MCF 10A (cell line): ENCODE measurements around the gene DNAJA4. TPM values are rescaled to one million over a fixed set of nuclear protein-coding genes. Genes with fewer than 3 reads are reported as not detected.

Experiments
- BruUV-seq: library from RNA; stranded (reverse); fragments of 400-500 nt; replicated peaks from 2 replicates; lab custom pipeline; 2021; lab: Mats Ljungman, UMichigan
- CTCF ChIA-PET: fragments of 300-600 bp; sonication (Branson Sonifier 250); formaldehyde crosslinking; extraction: SDS; loops from one replicate; lab custom pipeline; 2021; ENCODE audit warnings: antibody characterized with exemption, inconsistent platforms; lab: Yijun Ruan, JAX
- POLR2A ChIA-PET: fragments of 300-600, 350-650 bp; sonication (Branson Sonifier 250); formaldehyde crosslinking; extraction: SDS; loops from one replicate; lab custom pipeline; 2020; ENCODE audit warnings: antibody characterized with exemption, inconsistent platforms; lab: Yijun Ruan, JAX
- DNase-seq: peaks from one replicate; pipeline ENCODE4 v3.0.0-alpha.2; 2018; ENCODE audit not compliant: unreplicated experiment
- H3K27ac Mint-ChIP-seq: one replicate; pipeline ENCODE4 v1.8.0; 2022; ENCODE audit warnings: mild to moderate bottlenecking, low read depth, mixed read lengths; ENCODE audit not compliant: unreplicated experiment
- H3K27me3 Mint-ChIP-seq: one replicate; pipeline ENCODE4 v1.8.0; 2022; ENCODE audit warnings: mixed read lengths; ENCODE audit not compliant: insufficient read depth, unreplicated experiment
- H3K36me3 Mint-ChIP-seq: one replicate; pipeline ENCODE4 v1.8.0; 2022; ENCODE audit warnings: mild to moderate bottlenecking, moderate library complexity, mixed read lengths; ENCODE audit not compliant: insufficient read depth, unreplicated experiment
- H3K4me1 Mint-ChIP-seq: one replicate; pipeline ENCODE4 v1.8.0; 2022; ENCODE audit warnings: mixed read lengths; ENCODE audit not compliant: insufficient read depth, unreplicated experiment
- H3K4me3 Mint-ChIP-seq: one replicate; pipeline ENCODE4 v1.8.0; 2022; ENCODE audit warnings: mild to moderate bottlenecking, moderate library complexity, mixed read lengths; ENCODE audit not compliant: unreplicated experiment
- H3K9me3 Mint-ChIP-seq: one replicate; pipeline ENCODE4 v1.8.0; 2022; ENCODE audit warnings: mixed read lengths; ENCODE audit not compliant: unreplicated experiment
- CTCF ChIP-seq: fragments of 200-600 bp; IDR thresholded peaks from one replicate; pipeline ENCODE4 v1.8.0; 2022; ENCODE audit warnings: antibody characterized with exemption, mild to moderate bottlenecking; ENCODE audit not compliant: unreplicated experiment
- intact Hi-C: fragments of 100-400 bp; cut with micrococcal nuclease; formaldehyde crosslinking; loops from 2 replicates; pipeline ENCODE4 v1.14.1; 2022
- total RNA-seq: library from RNA; stranded (reverse); gene quantifications from 2 replicates; pipeline ENCODE4 v1.2.3, GENCODE V29; 2022

The DNAJA4 gene
- total RNA-seq, 1 experiment from 2014 or later, result not detected

GRCh38 chr15:78274994-78275393 lies 10.6 kb downstream of the DNAJA4 start:
- Mint-ChIP-seq H3K4me1 (no peaks in the 10 kb centered on the region), H3K27me3 (peaks cover 18% of the 10 kb centered on the region), H3K9me3 (no peaks in the 10 kb centered on the region), H3K36me3 (peaks cover 4% of the 10 kb centered on the region), H3K4me3 (no peak overlapping the region), H3K27ac (no peak overlapping the region)
- DNase-seq, result no peak
- intact Hi-C loops, result no loop called here
- no TSS peak for BruUV-seq
- ChIA-PET POLR2A (no interaction called here), CTCF (interaction anchor here (1.2 kb wide), 2 partner anchors 9 to 34 kb away, joined by 3 to 4 read pairs; no protein-coding TSS in a partner anchor)
- no peak for TF ChIP-seq CTCF

GRCh38 chr15:78276064-78276943 lies 11.9 kb downstream of the DNAJA4 start:
- H3K36me3 Mint-ChIP-seq, result peaks cover 9% of the 10 kb centered on the region
- no peak overlapping the region for H3K4me3 Mint-ChIP-seq
- no peaks in the 10 kb centered on the region for H3K4me1 Mint-ChIP-seq
- POLR2A ChIA-PET, result interaction anchor here (0.7 kb wide), 1 partner anchor 337 kb away, joined by 4 read pairs; no protein-coding TSS in a partner anchor
- H3K27me3 Mint-ChIP-seq, result peaks cover 8% of the 10 kb centered on the region
- DNase-seq, result no peak
- CTCF ChIA-PET, result interaction anchor here (1.2 kb wide), 1 partner anchor 36 kb away, joined by 3 read pairs; no protein-coding TSS in a partner anchor
- TF ChIP-seq CTCF, result no peak
- no TSS peak for BruUV-seq
- intact Hi-C loops, result no loop called here
- no peaks in the 10 kb centered on the region for H3K9me3 Mint-ChIP-seq
- no peak overlapping the region for H3K27ac Mint-ChIP-seq

- DNase-seq, result no peak
- no peak for TF ChIP-seq CTCF
- no peak overlapping the region for H3K27ac Mint-ChIP-seq
- ChIA-PET POLR2A (interaction anchor here (0.5 to 2.6 kb wide), 4 partner anchors 11 to 109 kb away, joined by 3 to 10 read pairs (median 5); partner anchors contain the start of gene SKIC8), CTCF (interaction anchor here (1.1 kb wide), 1 partner anchor 201 kb away, joined by 3 read pairs; no protein-coding TSS in a partner anchor)
- H3K36me3 Mint-ChIP-seq, result peaks cover 39% of the 10 kb centered on the region
- H3K4me1 Mint-ChIP-seq, result no peaks in the 10 kb centered on the region
- no peak overlapping the region for H3K4me3 Mint-ChIP-seq
- H3K27me3 Mint-ChIP-seq, result no peaks in the 10 kb centered on the region
- intact Hi-C loops, result no loop called here
- H3K9me3 Mint-ChIP-seq, result no peaks in the 10 kb centered on the region
- no TSS peak for BruUV-seq
Measured at GRCh38 chr15:78280319-78281072, 16.1 kb downstream of the DNAJA4 start.

DNA sequence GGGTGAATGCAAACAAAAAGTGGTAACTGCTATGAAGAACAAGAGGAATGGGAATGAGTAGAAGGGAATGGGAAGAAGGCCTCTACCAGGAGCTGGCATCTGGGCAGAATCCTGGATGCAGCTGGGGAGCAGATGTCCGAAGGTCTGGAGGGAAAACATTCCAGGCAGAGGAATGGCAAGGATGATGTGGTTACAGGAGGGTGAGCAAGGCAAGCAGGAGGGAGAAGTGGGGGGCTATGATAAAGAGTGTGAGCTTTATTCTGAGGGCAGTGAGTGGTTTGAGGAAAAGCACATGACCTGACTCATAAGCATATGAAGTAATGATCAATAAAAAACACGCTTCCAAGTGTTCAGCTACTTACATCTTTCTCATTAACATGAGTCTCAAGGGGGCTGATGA lies 18.0 kb downstream of the DNAJA4 start:
- Mint-ChIP-seq H3K4me1 (no peaks in the 10 kb centered on the region), H3K4me3 (no peak overlapping the region), H3K27ac (no peak overlapping the region), H3K36me3 (peaks cover 57% of the 10 kb centered on the region), H3K27me3 (no peaks in the 10 kb centered on the region), H3K9me3 (no peaks in the 10 kb centered on the region)
- no TSS peak for BruUV-seq
- POLR2A ChIA-PET, result interaction anchor here (1.0 to 2.6 kb wide), 2 partner anchors 12 to 17 kb away, joined by 3 to 10 read pairs; partner anchors contain the start of gene SKIC8
- DNase-seq, result no peak
- no peak for TF ChIP-seq CTCF
- CTCF ChIA-PET, result interaction anchor here (0.6 to 1.6 kb wide), 7 partner anchors 14 to 383 kb away, joined by 3 read pairs; no protein-coding TSS in a partner anchor
- intact Hi-C loops, result no loop called here
